Measurements from ENCODE around the gene HNRNPLL. TPM values are rescaled to one million over a fixed set of nuclear protein-coding genes. Genes with fewer than 3 reads are reported as not detected.
A peak's percentile ranks its signal among the peaks of the same experiment; 100 is the strongest.
"Not testable (repeated sequence)": the region's sequence is repeated elsewhere in the genome, so short reads cannot be mapped to it uniquely, and the experiment has no call there.

HNRNPLL gene
- 10 to 100 TPM in 2 of 3 donors, 1 to 10 TPM in 1; 7.5 to 14.1 (median 12.9) TPM for polyA plus RNA-seq

GRCh38 chr2:38602732-38603401, at the start of gene HNRNPLL:
TSS of gene HNRNPLL (minus strand) at chr2:38602928. CDS start at chr2:38602626, 302 bp downstream.
- H3K27ac ChIP-seq (ENCODE audit: low read depth, low read length) = peak within 1 kb of the TSS; percentile 13
- WGBS, 3 donors = 0 to 1% (median 0%) methylated on average over 55 to 75 of the region's 75 CpGs

- WGBS, 3 donors = 90 to 95% (median 94%) methylated on average over 2 of the region's 2 CpGs
- H3K27ac ChIP-seq (ENCODE audit: low read depth, low read length) = no peak overlapping the region
Observed at GRCh38 chr2:38650717-38651116, 48.0 kb upstream of the HNRNPLL start.

GRCh38 chr2:38650012-38650411, 47.3 kb upstream of the HNRNPLL start:
- H3K27ac ChIP-seq (ENCODE audit: low read depth, low read length) = no peak overlapping the region
- WGBS, 3 donors = 86 to 87% (median 87%) methylated on average over 6 of the region's 6 CpGs

- no peak overlapping the region for H3K27ac ChIP-seq (ENCODE audit: low read depth, low read length)
- 92 to 95% (median 93%) methylated on average over 12 of the region's 12 CpGs for WGBS, 3 donors
Observed at GRCh38 chr2:38649176-38649728, 46.5 kb upstream of the HNRNPLL start.

GRCh38 chr2:38648107-38648761, 45.5 kb upstream of the HNRNPLL start:
- no peak overlapping the region for H3K27ac ChIP-seq (ENCODE audit: low read depth, low read length)
- WGBS, 3 donors = 84 to 90% (median 87%) methylated on average over 7 of the region's 7 CpGs

GRCh38 chr2:38643683-38644511, 41.2 kb upstream of the HNRNPLL start:
- WGBS, 3 donors = 77 to 90% (median 81%) methylated on average over 16 of the region's 16 CpGs
- not testable (repeated sequence) for H3K27ac ChIP-seq (ENCODE audit: low read depth, low read length)

GRCh38 chr2:38643021-38643671, 40.4 kb upstream of the HNRNPLL start:
- WGBS, 3 donors = 95 to 97% (median 96%) methylated on average over 43 to 45 of the region's 45 CpGs
- H3K27ac ChIP-seq (ENCODE audit: low read depth, low read length) = no peak overlapping the region

GRCh38 chr2:38642373-38643017, 39.8 kb upstream of the HNRNPLL start:
- not testable (repeated sequence) for H3K27ac ChIP-seq (ENCODE audit: low read depth, low read length)
- 79 to 87% (median 87%) methylated on average over 14 of the region's 14 CpGs for WGBS, 3 donors

GRCh38 chr2:38636069-38636468, 33.3 kb upstream of the HNRNPLL start:
- 79 to 90% (median 82%) methylated on average over 4 of the region's 4 CpGs for WGBS, 3 donors
- H3K27ac ChIP-seq (ENCODE audit: low read depth, low read length) = no peak overlapping the region

- no peak overlapping the region for H3K27ac ChIP-seq (ENCODE audit: low read depth, low read length)
- WGBS, 3 donors = 85 to 91% (median 88%) methylated on average over 4 of the region's 4 CpGs
Observed at GRCh38 chr2:38635139-38635538, 32.4 kb upstream of the HNRNPLL start.

- H3K27ac ChIP-seq (ENCODE audit: low read depth, low read length) = no peak overlapping the region
- WGBS, 3 donors = 30 to 35% (median 34%) methylated on average over 3 of the region's 3 CpGs
Observed at GRCh38 chr2:38634684-38635083, 32.0 kb upstream of the HNRNPLL start.

- WGBS, 3 donors = 50 to 58% (median 56%) methylated on average over 2 of the region's 2 CpGs
- no peak overlapping the region for H3K27ac ChIP-seq (ENCODE audit: low read depth, low read length)
Observed at GRCh38 chr2:38633895-38634294, 31.2 kb upstream of the HNRNPLL start.

GRCh38 chr2:38632980-38633379, 30.3 kb upstream of the HNRNPLL start:
- no peak overlapping the region for H3K27ac ChIP-seq (ENCODE audit: low read depth, low read length)

- WGBS, 3 donors = 73 to 86% (median 75%) methylated on average over 2 of the region's 2 CpGs
- H3K27ac ChIP-seq (ENCODE audit: low read depth, low read length) = no peak overlapping the region
Observed at GRCh38 chr2:38631976-38632375, 29.2 kb upstream of the HNRNPLL start.

GRCh38 chr2:38629684-38630083, 27.0 kb upstream of the HNRNPLL start:
- no peak overlapping the region for H3K27ac ChIP-seq (ENCODE audit: low read depth, low read length)
- 89 to 100% (median 100%) methylated on average over 1 of the region's 1 CpG for WGBS, 3 donors

GRCh38 chr2:38627391-38627790, 24.7 kb upstream of the HNRNPLL start:
- 28 to 87% (median 81%) methylated on average over 4 of the region's 4 CpGs for WGBS, 3 donors
- no peak overlapping the region for H3K27ac ChIP-seq (ENCODE audit: low read depth, low read length)

GRCh38 chr2:38626326-38627035, 23.8 kb upstream of the HNRNPLL start:
- H3K27ac ChIP-seq (ENCODE audit: low read depth, low read length) = no peak overlapping the region
- 71 to 77% (median 74%) methylated on average over 7 of the region's 7 CpGs for WGBS, 3 donors
